SK-N-MC (cell line): ENCODE results near the gene MAGI3.

Experiments
- EZH2 ChIP-seq: fragments of 200-600 bp; sonication (generic); IDR thresholded peaks from one replicate; pipeline ENCODE4 v1.6.1; 2017; ENCODE audit warnings: antibody characterized with exemption
- POLR2AphosphoS5 ChIP-seq: IDR thresholded peaks from 2 replicates; pipeline ENCODE4 v1.6.1; 2012; ENCODE audit warnings: mild to moderate bottlenecking, low read depth, low read length, borderline replicate concordance

GRCh38 chr1:113390871-113391648, 745 bp downstream of the MAGI3 start:
- no peak for TF ChIP-seq POLR2AphosphoS5
- no peak for TF ChIP-seq EZH2
